ENCODE data around the gene IRAK1. TPM values are rescaled to one million over a fixed set of nuclear protein-coding genes. Genes with fewer than 3 reads are reported as not detected.

IRAK1 gene
- total and polyA plus RNA-seq, 2 of the 8 experiments (the other 6 are each of a cell fraction or from before 2014, with no cell fraction given): 26.6 to 41.7 TPM

DNA sequence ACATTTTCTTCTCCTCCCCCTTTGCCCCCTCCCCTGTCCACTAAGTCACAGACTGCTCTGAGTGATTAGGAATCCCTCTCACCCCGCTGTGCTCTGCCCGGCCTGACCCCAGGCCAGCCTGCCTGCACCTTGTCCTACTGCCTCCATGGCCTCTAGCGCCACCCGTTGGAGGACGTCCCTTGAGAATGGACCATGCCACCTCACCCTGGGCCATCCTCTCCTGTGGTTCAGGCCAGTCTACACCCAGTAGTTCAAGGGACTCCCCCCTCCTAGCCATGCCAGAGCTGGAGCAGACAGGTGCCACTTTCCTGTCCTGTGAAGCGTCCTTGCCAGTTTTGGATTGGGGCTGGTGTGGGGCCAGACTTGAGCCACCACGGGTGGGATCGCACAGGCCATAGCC, 9.7 kb upstream of the IRAK1 start:
- H3K4me3 ChIP-seq (ENCODE audit: extremely low read depth in 1 of 4, insufficient read depth in 2 of 4, low read depth in 3 of 4, low read length in 4 of 4): no peak overlapping the region
- no peak overlapping the region for H4K8ac ChIP-seq (ENCODE audit: extremely low read depth, insufficient read depth, low read length)
- no peaks in the 10 kb centered on the region for H3K27me3 ChIP-seq (replicated peaks in 1 of 4; ENCODE audit: control insufficient read depth in 3 of 4, extremely low read depth in 1 of 4, insufficient read depth in 3 of 4, low read length in 3 of 4)
- FAIRE-seq (no peak), DNase-seq (ENCODE audit: low read depth in 1 of 2, low spot score in 2 of 2) (no peak)
- peaks cover 3 to 24% (median 9%) of the 10 kb centered on the region in 4 experiments; a peak in 6 of 7 replicates for H3K4me1 ChIP-seq (replicated peaks in 1 of 4; ENCODE audit: control insufficient read depth in 3 of 4, insufficient read depth in 4 of 4, low read length in 3 of 4)
- H3K79me2 ChIP-seq (ENCODE audit: control insufficient read depth in 1 of 2, insufficient read depth in 2 of 2, low read length in 2 of 2): peaks cover 0 to 10% of the 10 kb centered on the region in 2 experiments; a peak in 2 of 4 replicates
- ChIA-PET POLR2A (ENCODE audit: partially characterized antibody) (no interaction called here), CTCF (ENCODE audit: partially characterized antibody) (interaction anchor here (0.6 to 2.2 kb wide), 7 partner anchors 10 to 396 kb away, joined by 3 to 9 read pairs (median 4); partner anchors contain the start of gene IRAK1)
- H3K56ac ChIP-seq (replicated peaks; ENCODE audit: insufficient read length, low read depth, low read length): no peak overlapping the region
- no peak overlapping the region for H3K23ac ChIP-seq (ENCODE audit: insufficient read length)
- H2BK20ac ChIP-seq (ENCODE audit: low read length): no peak overlapping the region
- H4K20me1 ChIP-seq (replicated peaks in 1 of 2; ENCODE audit: control insufficient read depth in 1 of 2, insufficient read depth in 2 of 2, low read length in 2 of 2): no peaks in the 10 kb centered on the region
- no peak overlapping the region for H3K4ac ChIP-seq (replicated peaks; ENCODE audit: insufficient read length, low read depth, low read length)
- H2AFZ ChIP-seq (ENCODE audit: low read length): no peak overlapping the region
- H3K4me2 ChIP-seq (ENCODE audit: insufficient read depth in 1 of 2, low read depth in 2 of 2, low read length in 2 of 2): no peak overlapping the region
- no peaks in the 10 kb centered on the region for H3K23me2 ChIP-seq (ENCODE audit: low read depth, low read length)
- H3K36me3 ChIP-seq (ENCODE audit: control insufficient read depth in 2 of 4, insufficient read depth in 4 of 4, low read length in 3 of 4): peaks cover 0 to 16% (median 7%) of the 10 kb centered on the region in 4 experiments; a peak in 4 of 8 replicates
- no peak overlapping the region for H3K14ac ChIP-seq (ENCODE audit: insufficient read length)
- H2BK15ac ChIP-seq (ENCODE audit: low read length): no peak overlapping the region
- H2BK5ac ChIP-seq (ENCODE audit: low read depth, low read length): no peak overlapping the region
- no peak overlapping the region for H2AK5ac ChIP-seq (ENCODE audit: low read depth, low read length)
- WGBS, 2 experiments (ENCODE audit: extremely low coverage in 1 of 2, insufficient coverage in 1 of 2, insufficient read length in 1 of 2, insufficient replicate concordance in 2 of 2, low coverage in 1 of 2, low lambda C conversion rate in 2 of 2, missing lambda C conversion rate in 1 of 2): 100% methylated on average over 4 of the region's 8 CpGs; no CpG with 5 or more reads in 1 of the 2 experiments
- no peak for TF ChIP-seq NRF1 (IDR thresholded peaks at IDR 0.05; ENCODE audit: low read depth, low read length)
- TF ChIP-seq, protein P1, sequence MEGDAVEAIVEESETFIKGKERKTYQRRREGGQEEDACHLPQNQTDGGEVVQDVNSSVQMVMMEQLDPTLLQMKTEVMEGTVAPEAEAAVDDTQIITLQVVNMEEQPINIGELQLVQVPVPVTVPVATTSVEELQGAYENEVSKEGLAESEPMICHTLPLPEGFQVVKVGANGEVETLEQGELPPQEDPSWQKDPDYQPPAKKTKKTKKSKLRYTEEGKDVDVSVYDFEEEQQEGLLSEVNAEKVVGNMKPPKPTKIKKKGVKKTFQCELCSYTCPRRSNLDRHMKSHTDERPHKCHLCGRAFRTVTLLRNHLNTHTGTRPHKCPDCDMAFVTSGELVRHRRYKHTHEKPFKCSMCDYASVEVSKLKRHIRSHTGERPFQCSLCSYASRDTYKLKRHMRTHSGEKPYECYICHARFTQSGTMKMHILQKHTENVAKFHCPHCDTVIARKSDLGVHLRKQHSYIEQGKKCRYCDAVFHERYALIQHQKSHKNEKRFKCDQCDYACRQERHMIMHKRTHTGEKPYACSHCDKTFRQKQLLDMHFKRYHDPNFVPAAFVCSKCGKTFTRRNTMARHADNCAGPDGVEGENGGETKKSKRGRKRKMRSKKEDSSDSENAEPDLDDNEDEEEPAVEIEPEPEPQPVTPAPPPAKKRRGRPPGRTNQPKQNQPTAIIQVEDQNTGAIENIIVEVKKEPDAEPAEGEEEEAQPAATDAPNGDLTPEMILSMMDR (IDR thresholded peaks at IDR 0.05; ENCODE audit: control extremely low read depth in 1 of 3, insufficient read depth in 1 of 3, low read depth in 1 of 3, low read length in 3 of 3): peak in 1 of 3 experiments; percentile 42; a peak in 1 of 4 replicates
- TF ChIP-seq RAD21 (IDR thresholded peaks at IDR 0.05 in 1 of 2, conservative IDR thresholded peaks at IDR 0.05 in 1 of 2; ENCODE audit: low read depth in 2 of 2, low read length in 2 of 2): peak; percentile 27 to 54; a peak in 3 of 4 replicates
- no peak overlapping the region for H4K91ac ChIP-seq (replicated peaks; ENCODE audit: insufficient read length, low read length)
- no peak overlapping the region for H3K27ac ChIP-seq (ENCODE audit: low read depth, low read length)
- no peaks in the 10 kb centered on the region for H3K9me3 ChIP-seq (ENCODE audit: insufficient read depth in 2 of 2, low read depth in 1 of 2, low read length in 1 of 2)
- H4K5ac ChIP-seq (ENCODE audit: insufficient read length, low read depth, low read length): no peak overlapping the region
- no peak overlapping the region for H3K9ac ChIP-seq (replicated peaks in 1 of 4; ENCODE audit: extremely low read depth in 1 of 4, low read depth in 3 of 4, low read length in 3 of 4)
- no peak overlapping the region for H3K18ac ChIP-seq (ENCODE audit: extremely low read depth, low read length)
- H2BK120ac ChIP-seq (replicated peaks; ENCODE audit: low read depth, low read length): no peak overlapping the region
- H2BK12ac ChIP-seq (ENCODE audit: low read depth, low read length): no peak overlapping the region
- no peaks in the 10 kb centered on the region; the same call in 1 of the 2 replicates for H3K79me1 ChIP-seq (ENCODE audit: low read depth, low read length)
